OCI-LY7 (cell line): Measurements from ENCODE around the gene GBGT1. TPM values are rescaled to one million over a fixed set of nuclear protein-coding genes. Genes with fewer than 3 reads are reported as not detected.

Experiments
- BruUV-seq: library from RNA; stranded (reverse); fragments of 400-500 nt; replicated peaks from 2 replicates; lab custom pipeline; 2021; lab: Mats Ljungman, UMichigan
- CTCF ChIA-PET: fragments of 300-600 bp; sonication (Branson Sonifier 250); formaldehyde crosslinking; loops from one replicate; lab custom pipeline; 2022; ENCODE audit warnings: antibody characterized with exemption; ENCODE audit not compliant: unreplicated experiment; lab: Charles Lee
- POLR2A ChIA-PET: fragments of 300-600 bp; sonication (Branson Sonifier 250); formaldehyde crosslinking; loops from one replicate; lab custom pipeline; 2022; ENCODE audit warnings: antibody characterized with exemption; lab: Charles Lee
- DNase-seq: peaks from one replicate; pipeline ENCODE4 v3.0.0-alpha.2; 2015; ENCODE audit warnings: low spot score
- H2AFZ ChIP-seq: fragments of 200-600 bp; sonication (generic), shearing (Covaris generic); 2 replicates; pipeline ENCODE4 v1.6.1; 2014; ENCODE audit warnings: mild to moderate bottlenecking, antibody characterized with exemption, low read length, moderate library complexity
- H3K27ac ChIP-seq: fragments of 200-600 bp; sonication (generic); 2 replicates; pipeline ENCODE4 v1.5.1; 2014; ENCODE audit warnings: mixed run types, low read depth, mild to moderate bottlenecking, moderate library complexity, low read length, inconsistent platforms; ENCODE audit not compliant: poor library complexity, severe bottlenecking
- H3K36me3 ChIP-seq: fragments of 200-600 bp; sonication (generic); 2 replicates; pipeline ENCODE4 v1.6.1; 2014; ENCODE audit warnings: mild to moderate bottlenecking, antibody characterized with exemption, low read length, moderate library complexity, mixed read lengths; ENCODE audit not compliant: insufficient read depth
- H3K4me1 ChIP-seq: fragments of 200-600 bp; sonication (generic); 2 replicates; pipeline ENCODE4 v1.5.1; 2014; ENCODE audit warnings: mild to moderate bottlenecking, low read length; ENCODE audit not compliant: insufficient read depth, poor library complexity, severe bottlenecking
- H3K4me2 ChIP-seq: fragments of 200-600 bp; sonication (generic); 2 replicates; pipeline ENCODE4 v1.6.1; 2014; ENCODE audit warnings: mild to moderate bottlenecking, low read length
- H3K4me3 ChIP-seq: fragments of 200-600 bp; sonication (generic); 2 replicates; pipeline ENCODE4 v1.5.1; 2014; ENCODE audit warnings: mild to moderate bottlenecking, low read depth, low read length; ENCODE audit not compliant: poor library complexity, severe bottlenecking
- H3K79me2 ChIP-seq: fragments of 200-600 bp; sonication (generic); 2 replicates; pipeline ENCODE4 v1.6.1; 2016; ENCODE audit warnings: low read depth, mild to moderate bottlenecking, low read length, moderate library complexity, mixed read lengths; ENCODE audit not compliant: insufficient read depth
- H3K9me2 ChIP-seq: fragments of 200-600 bp; sonication (generic); 2 replicates; pipeline ENCODE4 v1.6.1; 2016; ENCODE audit warnings: mild to moderate bottlenecking, low read length, mixed read lengths; ENCODE audit not compliant: insufficient read depth
- H3K9me3 ChIP-seq: fragments of 200-600 bp; sonication (generic); 2 replicates; pipeline ENCODE4 v1.6.1; 2014; ENCODE audit warnings: mild to moderate bottlenecking, mixed run types, low read length, mixed read lengths
- H4K20me1 ChIP-seq: fragments of 200-600 bp; sonication (generic); 2 replicates; pipeline ENCODE4 v1.6.1; 2014; ENCODE audit warnings: mild to moderate bottlenecking, antibody characterized with exemption, low read length, moderate library complexity, mixed read lengths; ENCODE audit not compliant: insufficient read depth
- EZH2phosphoT487 ChIP-seq: fragments of 200-600 bp; sonication (generic); IDR thresholded peaks from 2 replicates; pipeline ENCODE4 v1.6.1; 2018; ENCODE audit warnings: low read depth, borderline replicate concordance, mild to moderate bottlenecking, mixed run types, antibody characterized with exemption, low read length, moderate library complexity, mixed read lengths
- intact Hi-C: fragments of 100-400 bp; cut with micrococcal nuclease; formaldehyde crosslinking; loops from one replicate; pipeline ENCODE4 v1.10.0; 2022; ENCODE audit not compliant: unreplicated experiment
- total RNA-seq, 2 experiments: library from RNA; depleted of rRNA in 1 of 2; stranded (reverse); fragments of >200 nt in 1 of 2; shearing (Covaris generic) in 1 of 2; gene quantifications; 2 replicates each; pipeline ENCODE4 v1.2.3, GENCODE V29; 2014 to 2022
- TF ChIP-seq, protein P1 (sequence below): fragments of 200-600 bp; sonication (generic); conservative IDR thresholded peaks from 2 replicates; pipeline ENCODE4 v1.5.1; 2014; ENCODE audit warnings: mild to moderate bottlenecking, antibody characterized with exemption, low read length, moderate library complexity, mixed read lengths

GBGT1 gene
- total RNA-seq, 2 experiments from 2014 or later = 2.1 to 5.9 TPM

DNA sequence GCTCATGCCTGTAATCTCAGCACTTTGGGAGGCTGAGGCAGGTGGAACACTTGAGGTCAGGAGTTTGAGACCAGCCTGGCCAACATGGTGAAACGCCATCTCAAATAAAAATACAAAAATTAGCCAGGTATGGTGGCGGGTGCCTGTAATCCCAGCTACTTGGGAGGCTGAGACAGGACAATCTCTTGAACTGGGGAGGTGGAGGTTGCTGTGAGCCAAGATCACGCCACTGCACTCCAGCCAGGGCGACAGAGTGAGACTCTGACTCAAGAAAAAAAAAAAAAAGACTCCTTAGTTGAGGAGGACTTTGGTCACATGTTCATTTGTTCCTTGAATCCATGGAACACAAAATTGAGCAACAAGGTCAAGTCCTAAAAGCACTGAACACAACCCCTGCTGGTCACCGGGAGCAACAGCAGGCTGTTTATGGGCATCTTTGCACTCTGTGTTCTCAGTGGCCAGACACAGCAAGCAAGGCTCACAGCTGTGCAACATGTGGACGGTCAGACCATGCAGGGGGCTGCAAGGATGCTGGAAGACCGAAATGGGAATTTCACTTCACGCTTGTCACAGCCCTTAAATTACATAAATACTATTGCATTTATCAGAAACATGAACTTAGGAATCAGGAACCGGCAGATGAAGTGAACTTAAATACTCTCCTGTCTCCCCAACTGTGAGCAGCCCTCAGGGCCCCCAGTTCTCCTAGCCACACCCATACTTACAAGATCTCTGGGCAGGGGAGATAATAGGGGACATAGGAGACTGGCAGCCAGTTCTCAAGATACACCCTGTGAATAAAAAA, 2.8 kb downstream of the GBGT1 start:
- Histone ChIP-seq H3K9me2 (no peaks in the 10 kb centered on the region), H4K20me1 (no peaks in the 10 kb centered on the region), H3K9me3 (no peaks in the 10 kb centered on the region), H3K79me2 (no peaks in the 10 kb centered on the region), H3K27ac (no peak overlapping the region), H3K4me2 (no peak overlapping the region), H3K4me3 (no peak overlapping the region), H3K4me1 (peaks cover 10% of the 10 kb centered on the region), H3K36me3 (no peaks in the 10 kb centered on the region), H2AFZ (no peak overlapping the region)
- BruUV-seq = no TSS peak
- intact Hi-C loops = no loop called here
- peak; percentile 68 for DNase-seq
- ChIA-PET CTCF (no interaction called here), POLR2A (no interaction called here)
- TF ChIP-seq, protein P1, sequence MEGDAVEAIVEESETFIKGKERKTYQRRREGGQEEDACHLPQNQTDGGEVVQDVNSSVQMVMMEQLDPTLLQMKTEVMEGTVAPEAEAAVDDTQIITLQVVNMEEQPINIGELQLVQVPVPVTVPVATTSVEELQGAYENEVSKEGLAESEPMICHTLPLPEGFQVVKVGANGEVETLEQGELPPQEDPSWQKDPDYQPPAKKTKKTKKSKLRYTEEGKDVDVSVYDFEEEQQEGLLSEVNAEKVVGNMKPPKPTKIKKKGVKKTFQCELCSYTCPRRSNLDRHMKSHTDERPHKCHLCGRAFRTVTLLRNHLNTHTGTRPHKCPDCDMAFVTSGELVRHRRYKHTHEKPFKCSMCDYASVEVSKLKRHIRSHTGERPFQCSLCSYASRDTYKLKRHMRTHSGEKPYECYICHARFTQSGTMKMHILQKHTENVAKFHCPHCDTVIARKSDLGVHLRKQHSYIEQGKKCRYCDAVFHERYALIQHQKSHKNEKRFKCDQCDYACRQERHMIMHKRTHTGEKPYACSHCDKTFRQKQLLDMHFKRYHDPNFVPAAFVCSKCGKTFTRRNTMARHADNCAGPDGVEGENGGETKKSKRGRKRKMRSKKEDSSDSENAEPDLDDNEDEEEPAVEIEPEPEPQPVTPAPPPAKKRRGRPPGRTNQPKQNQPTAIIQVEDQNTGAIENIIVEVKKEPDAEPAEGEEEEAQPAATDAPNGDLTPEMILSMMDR = peak; percentile 78
- no peak for TF ChIP-seq EZH2phosphoT487

DNA sequence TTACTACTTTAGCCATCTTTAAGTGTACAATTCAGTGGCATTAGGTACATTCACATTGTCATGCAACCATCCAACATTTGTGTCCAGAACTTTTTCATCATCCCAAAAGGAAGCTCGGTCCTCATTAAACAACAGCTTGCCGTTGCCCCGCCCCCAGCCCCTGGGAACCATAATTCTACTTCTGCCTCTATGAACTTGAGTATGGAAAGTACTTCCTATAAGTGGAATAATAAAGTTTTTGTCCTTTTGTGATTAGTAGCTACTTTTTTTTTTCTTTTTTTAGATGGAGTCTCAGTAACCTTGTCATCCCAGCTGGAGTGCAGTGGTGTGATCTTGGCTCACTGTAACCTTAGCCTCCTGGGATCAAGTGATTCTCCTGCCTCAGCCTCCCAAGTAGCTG, 5.0 kb downstream of the GBGT1 start:
- ChIA-PET POLR2A (no interaction called here), CTCF (no interaction called here)
- Histone ChIP-seq H3K4me3 (no peak overlapping the region), H3K27ac (no peak overlapping the region), H3K9me2 (no peaks in the 10 kb centered on the region), H3K4me2 (no peak overlapping the region), H3K4me1 (peaks cover 5% of the 10 kb centered on the region), H3K36me3 (no peaks in the 10 kb centered on the region), H4K20me1 (no peaks in the 10 kb centered on the region), H3K9me3 (no peaks in the 10 kb centered on the region), H3K79me2 (no peaks in the 10 kb centered on the region), H2AFZ (no peak overlapping the region)
- TF ChIP-seq EZH2phosphoT487 = no peak
- TF ChIP-seq, protein P1 = no peak
- intact Hi-C loops = no loop called here
- no TSS peak for BruUV-seq
- DNase-seq = no peak

DNA sequence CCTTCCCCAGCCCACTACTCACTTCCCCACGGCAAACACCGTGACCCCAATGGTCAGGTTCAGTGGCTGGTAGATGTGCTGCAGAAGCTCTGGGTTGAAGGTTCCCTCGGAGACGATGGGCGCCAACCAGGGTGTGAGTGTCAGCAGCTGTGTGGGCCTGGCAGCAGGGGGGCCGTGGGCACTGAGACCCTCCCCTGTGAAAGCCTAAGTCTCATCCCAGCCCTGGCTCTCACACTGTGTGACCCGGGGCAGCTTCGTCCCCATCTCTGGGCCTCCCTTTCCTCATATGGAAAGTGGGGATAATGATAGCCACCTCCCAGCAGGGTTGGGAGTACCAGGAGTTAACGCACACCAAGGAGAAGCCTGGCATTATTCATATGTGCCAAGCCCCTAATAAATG, 8.6 kb downstream of the GBGT1 start:
- H4K20me1 ChIP-seq = no peaks in the 10 kb centered on the region
- POLR2A ChIA-PET = no interaction called here
- no peaks in the 10 kb centered on the region for H3K79me2 ChIP-seq
- TF ChIP-seq EZH2phosphoT487 = no peak
- no peak overlapping the region for H3K4me3 ChIP-seq
- no peak for DNase-seq
- no peak overlapping the region for H3K27ac ChIP-seq
- intact Hi-C loops = no loop called here
- no peaks in the 10 kb centered on the region for H3K9me2 ChIP-seq
- H3K4me1 ChIP-seq = no peaks in the 10 kb centered on the region
- no peaks in the 10 kb centered on the region for H3K36me3 ChIP-seq
- BruUV-seq = no TSS peak
- H3K9me3 ChIP-seq = no peaks in the 10 kb centered on the region
- CTCF ChIA-PET = no interaction called here
- H3K4me2 ChIP-seq = no peak overlapping the region
- H2AFZ ChIP-seq = no peak overlapping the region
